ENCODE measurements around the gene C15orf61. TPM values are rescaled to one million over a fixed set of nuclear protein-coding genes. Genes with fewer than 3 reads are reported as not detected.

The C15orf61 gene
- polyA plus RNA-seq, 1 experiment = 2.3 TPM

DNA sequence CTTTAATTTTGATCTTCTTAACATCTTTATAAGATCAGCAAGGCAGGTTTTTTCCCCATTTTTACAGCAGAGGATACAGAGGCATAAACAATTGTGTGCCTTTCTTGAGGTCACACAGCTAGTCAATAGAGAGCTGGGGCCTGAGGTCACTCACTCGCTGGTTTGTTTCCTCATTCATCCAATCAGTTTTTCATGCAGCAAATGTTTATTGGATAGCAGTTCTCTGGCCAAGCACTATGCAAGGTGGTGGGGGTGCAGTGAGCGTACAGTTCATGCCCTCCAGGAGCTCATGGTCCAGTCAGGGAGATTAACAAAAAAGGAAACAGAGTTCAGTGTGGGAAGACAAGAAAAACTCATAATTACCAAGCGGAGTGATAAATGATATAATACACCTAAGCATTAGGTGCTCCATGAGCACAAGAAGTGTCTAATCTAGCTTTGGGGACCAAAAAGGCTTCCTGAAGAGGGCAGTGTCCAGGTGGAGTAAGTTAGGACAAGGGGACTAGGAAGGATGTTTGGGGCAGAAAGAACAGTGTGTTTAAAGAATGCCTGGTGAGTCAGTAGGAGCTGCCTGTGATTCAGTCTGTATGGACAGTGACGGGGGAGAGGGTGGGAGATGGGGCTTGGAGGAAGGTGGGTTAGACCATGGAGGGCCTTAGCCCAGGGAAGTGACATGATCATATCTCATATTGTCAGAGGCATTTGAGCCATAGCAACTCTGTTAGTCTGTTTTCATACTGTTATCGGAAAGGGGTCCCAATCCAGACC lies 50.9 kb downstream of the C15orf61 start:
- ChIA-PET POLR2A (no interaction called here), CTCF (interaction anchor here (0.5 to 1.4 kb wide), 2 partner anchors 13 to 905 kb away, joined by 3 to 4 read pairs; no protein-coding TSS in a partner anchor)
- H3K27me3 ChIP-seq (ENCODE audit: control insufficient read depth, insufficient read depth, low read length) = no peaks in the 10 kb centered on the region
- DNase-seq (ENCODE audit: low read depth) = no peak
- no peaks in the 10 kb centered on the region for H3K36me3 ChIP-seq (ENCODE audit: control insufficient read depth, insufficient read depth, low read length)
- H3K4me3 ChIP-seq (ENCODE audit: low read depth, low read length) = no peak overlapping the region
- TF ChIP-seq, protein P1, sequence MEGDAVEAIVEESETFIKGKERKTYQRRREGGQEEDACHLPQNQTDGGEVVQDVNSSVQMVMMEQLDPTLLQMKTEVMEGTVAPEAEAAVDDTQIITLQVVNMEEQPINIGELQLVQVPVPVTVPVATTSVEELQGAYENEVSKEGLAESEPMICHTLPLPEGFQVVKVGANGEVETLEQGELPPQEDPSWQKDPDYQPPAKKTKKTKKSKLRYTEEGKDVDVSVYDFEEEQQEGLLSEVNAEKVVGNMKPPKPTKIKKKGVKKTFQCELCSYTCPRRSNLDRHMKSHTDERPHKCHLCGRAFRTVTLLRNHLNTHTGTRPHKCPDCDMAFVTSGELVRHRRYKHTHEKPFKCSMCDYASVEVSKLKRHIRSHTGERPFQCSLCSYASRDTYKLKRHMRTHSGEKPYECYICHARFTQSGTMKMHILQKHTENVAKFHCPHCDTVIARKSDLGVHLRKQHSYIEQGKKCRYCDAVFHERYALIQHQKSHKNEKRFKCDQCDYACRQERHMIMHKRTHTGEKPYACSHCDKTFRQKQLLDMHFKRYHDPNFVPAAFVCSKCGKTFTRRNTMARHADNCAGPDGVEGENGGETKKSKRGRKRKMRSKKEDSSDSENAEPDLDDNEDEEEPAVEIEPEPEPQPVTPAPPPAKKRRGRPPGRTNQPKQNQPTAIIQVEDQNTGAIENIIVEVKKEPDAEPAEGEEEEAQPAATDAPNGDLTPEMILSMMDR (IDR thresholded peaks at IDR 0.05; ENCODE audit: insufficient read depth, low read depth, low read length) = no peak

- DNase-seq (ENCODE audit: low read depth) = no peak
- Histone ChIP-seq H3K36me3 (ENCODE audit: control insufficient read depth, insufficient read depth, low read length) (no peaks in the 10 kb centered on the region), H3K27me3 (ENCODE audit: control insufficient read depth, insufficient read depth, low read length) (no peaks in the 10 kb centered on the region), H3K4me3 (ENCODE audit: low read depth, low read length) (no peak overlapping the region)
- ChIA-PET CTCF (no interaction called here), POLR2A (no interaction called here)
- TF ChIP-seq, protein P1 (IDR thresholded peaks at IDR 0.05; ENCODE audit: insufficient read depth, low read depth, low read length) = no peak
These were observed 52.3 kb downstream of the C15orf61 start for GRCh38 chr15:67573194-67573593.

GRCh38 chr15:67575039-67575502 lies 54.1 kb downstream of the C15orf61 start:
- CTCF ChIA-PET = no interaction called here
- Histone ChIP-seq H3K4me3 (ENCODE audit: low read depth, low read length) (no peak overlapping the region), H3K36me3 (ENCODE audit: control insufficient read depth, insufficient read depth, low read length) (no peaks in the 10 kb centered on the region), H3K27me3 (ENCODE audit: control insufficient read depth, insufficient read depth, low read length) (no peaks in the 10 kb centered on the region)
- TF ChIP-seq, protein P1 (IDR thresholded peaks at IDR 0.05; ENCODE audit: insufficient read depth, low read depth, low read length) = no peak
- no peak for DNase-seq (ENCODE audit: low read depth)
- POLR2A ChIA-PET = no interaction called here

GRCh38 chr15:67578020-67578600 lies 57.2 kb downstream of the C15orf61 start:
- no peak for DNase-seq (ENCODE audit: low read depth)
- POLR2A ChIA-PET = no interaction called here

GRCh38 chr15:67579164-67579563 lies 58.2 kb downstream of the C15orf61 start:
- H3K27me3 ChIP-seq (ENCODE audit: control insufficient read depth, insufficient read depth, low read length) = no peaks in the 10 kb centered on the region
- POLR2A ChIA-PET = no interaction called here
- no peak overlapping the region for H3K4me3 ChIP-seq (ENCODE audit: low read depth, low read length)
- CTCF ChIA-PET = no interaction called here
- no peaks in the 10 kb centered on the region for H3K36me3 ChIP-seq (ENCODE audit: control insufficient read depth, insufficient read depth, low read length)
- DNase-seq (ENCODE audit: low read depth) = no peak
- TF ChIP-seq, protein P1 (IDR thresholded peaks at IDR 0.05; ENCODE audit: insufficient read depth, low read depth, low read length) = no peak

More at GRCh38 chr15:67578020-67578600, 57.2 kb downstream of the C15orf61 start:
- Histone ChIP-seq H3K36me3 (ENCODE audit: control insufficient read depth, insufficient read depth, low read length) (no peaks in the 10 kb centered on the region), H3K27me3 (ENCODE audit: control insufficient read depth, insufficient read depth, low read length) (no peaks in the 10 kb centered on the region), H3K4me3 (ENCODE audit: low read depth, low read length) (no peak overlapping the region)
- CTCF ChIA-PET = interaction anchor here (1.1 kb wide), 1 partner anchor 24 kb away, joined by 3 read pairs; no protein-coding TSS in a partner anchor
- TF ChIP-seq, protein P1 (IDR thresholded peaks at IDR 0.05; ENCODE audit: insufficient read depth, low read depth, low read length) = no peak
